ENCODE results near the gene FABP1.

Gene FABP1

GRCh38 chr2:88078643-88079172 lies 49.2 kb downstream of the FABP1 start:
- no peak for DNase-seq

- no peak for DNase-seq
Observed at GRCh38 chr2:88077080-88077479, 50.8 kb downstream of the FABP1 start.

- no peak for DNase-seq
Observed at GRCh38 chr2:88074854-88075292, 53.0 kb downstream of the FABP1 start.

- no peak for DNase-seq
Observed at GRCh38 chr2:88074150-88074549, 53.7 kb downstream of the FABP1 start.
